Measurements from ENCODE around the gene EDA. TPM values are rescaled to one million over a fixed set of nuclear protein-coding genes. Genes with fewer than 3 reads are reported as not detected.

EDA gene
- total RNA-seq, 2 donors from 2014 or later: 59.0 to 70.6 TPM

- TF ChIP-seq, protein P1, sequence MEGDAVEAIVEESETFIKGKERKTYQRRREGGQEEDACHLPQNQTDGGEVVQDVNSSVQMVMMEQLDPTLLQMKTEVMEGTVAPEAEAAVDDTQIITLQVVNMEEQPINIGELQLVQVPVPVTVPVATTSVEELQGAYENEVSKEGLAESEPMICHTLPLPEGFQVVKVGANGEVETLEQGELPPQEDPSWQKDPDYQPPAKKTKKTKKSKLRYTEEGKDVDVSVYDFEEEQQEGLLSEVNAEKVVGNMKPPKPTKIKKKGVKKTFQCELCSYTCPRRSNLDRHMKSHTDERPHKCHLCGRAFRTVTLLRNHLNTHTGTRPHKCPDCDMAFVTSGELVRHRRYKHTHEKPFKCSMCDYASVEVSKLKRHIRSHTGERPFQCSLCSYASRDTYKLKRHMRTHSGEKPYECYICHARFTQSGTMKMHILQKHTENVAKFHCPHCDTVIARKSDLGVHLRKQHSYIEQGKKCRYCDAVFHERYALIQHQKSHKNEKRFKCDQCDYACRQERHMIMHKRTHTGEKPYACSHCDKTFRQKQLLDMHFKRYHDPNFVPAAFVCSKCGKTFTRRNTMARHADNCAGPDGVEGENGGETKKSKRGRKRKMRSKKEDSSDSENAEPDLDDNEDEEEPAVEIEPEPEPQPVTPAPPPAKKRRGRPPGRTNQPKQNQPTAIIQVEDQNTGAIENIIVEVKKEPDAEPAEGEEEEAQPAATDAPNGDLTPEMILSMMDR (conservative IDR thresholded peaks at IDR 0.05): no peak
- Histone ChIP-seq H3K27me3 (ENCODE audit: control insufficient read depth, insufficient read depth, low read length, poor library complexity, severe bottlenecking) (no peaks in the 10 kb centered on the region), H3K9ac (ENCODE audit: extremely low read depth, low read length, poor library complexity, severe bottlenecking) (no peak overlapping the region), H3K4me1 (ENCODE audit: control insufficient read depth, insufficient read depth, low read length) (peaks cover 5% of the 10 kb centered on the region), H3K4me3 (ENCODE audit: low read length) (no peak overlapping the region), H3K36me3 (ENCODE audit: control insufficient read depth, insufficient read depth, low read length) (peaks cover 20% of the 10 kb centered on the region), H3K27ac (ENCODE audit: low read depth, low read length) (no peak overlapping the region), H3K9me3 (ENCODE audit: control insufficient read depth, low read length) (no peaks in the 10 kb centered on the region)
- Mint-ChIP-seq H3K27ac (no peak overlapping the region), H3K27me3 (ENCODE audit: insufficient read depth) (no peaks in the 10 kb centered on the region), H3K4me1 (no peaks in the 10 kb centered on the region), H3K4me3 (no peak overlapping the region), H3K9me3 (peaks cover 46% of the 10 kb centered on the region), H3K36me3 (ENCODE audit: low read depth) (peaks cover 8% of the 10 kb centered on the region)
- DNase-seq: no peak
- WGBS, 2 experiments (ENCODE audit: insufficient coverage in 1 of 2, insufficient read length in 1 of 2): 100% methylated on average over 1 of the region's 1 CpG
These were observed 410.4 kb downstream of the EDA start for GRCh38 chrX:70026112-70026850.

GRCh38 chrX:70026851-70027200, 410.9 kb downstream of the EDA start:
- Histone ChIP-seq H3K9me3 (ENCODE audit: control insufficient read depth, low read length) (no peaks in the 10 kb centered on the region), H3K9ac (ENCODE audit: extremely low read depth, low read length, poor library complexity, severe bottlenecking) (no peak overlapping the region), H3K4me1 (ENCODE audit: control insufficient read depth, insufficient read depth, low read length) (peaks cover 5% of the 10 kb centered on the region), H3K27me3 (ENCODE audit: control insufficient read depth, insufficient read depth, low read length, poor library complexity, severe bottlenecking) (no peaks in the 10 kb centered on the region), H3K4me3 (ENCODE audit: low read length) (no peak overlapping the region), H3K27ac (ENCODE audit: low read depth, low read length) (no peak overlapping the region), H3K36me3 (ENCODE audit: control insufficient read depth, insufficient read depth, low read length) (peaks cover 25% of the 10 kb centered on the region)
- Mint-ChIP-seq H3K27me3 (ENCODE audit: insufficient read depth) (no peaks in the 10 kb centered on the region), H3K9me3 (peaks cover 52% of the 10 kb centered on the region), H3K36me3 (ENCODE audit: low read depth) (peaks cover 9% of the 10 kb centered on the region), H3K4me1 (no peaks in the 10 kb centered on the region), H3K27ac (no peak overlapping the region), H3K4me3 (no peak overlapping the region)
- TF ChIP-seq, protein P1 (conservative IDR thresholded peaks at IDR 0.05): no peak
- DNase-seq: no peak
- WGBS, 2 experiments (ENCODE audit: insufficient coverage in 1 of 2, insufficient read length in 1 of 2): 96% methylated on average over 4 of the region's 4 CpGs; no CpG with 5 or more reads in 1 of the 2 experiments

DNA sequence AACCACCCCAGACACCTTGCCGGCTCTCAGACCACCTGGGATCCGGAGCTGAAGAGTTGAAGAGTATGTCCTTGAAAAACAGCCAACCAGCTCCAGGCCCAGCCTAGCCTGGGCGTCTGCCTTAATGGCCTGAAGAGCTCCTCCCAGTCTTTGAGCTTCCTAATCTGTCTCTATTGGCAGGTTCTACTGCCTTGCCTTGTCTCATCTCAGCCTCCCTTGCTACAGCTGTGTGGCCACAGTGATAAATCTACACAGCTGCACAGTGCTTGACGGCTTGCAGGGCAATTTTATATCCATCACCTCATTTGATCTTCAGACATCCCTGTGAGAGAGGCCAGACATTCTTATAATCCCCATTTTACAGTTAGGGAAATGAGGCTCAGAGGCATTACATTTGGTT, 413.9 kb downstream of the EDA start:
- Histone ChIP-seq H3K27ac (ENCODE audit: low read depth, low read length) (no peak overlapping the region), H3K4me3 (ENCODE audit: low read length) (no peak overlapping the region), H3K27me3 (ENCODE audit: control insufficient read depth, insufficient read depth, low read length, poor library complexity, severe bottlenecking) (no peaks in the 10 kb centered on the region), H3K4me1 (ENCODE audit: control insufficient read depth, insufficient read depth, low read length) (peaks cover 5% of the 10 kb centered on the region), H3K9ac (ENCODE audit: extremely low read depth, low read length, poor library complexity, severe bottlenecking) (no peak overlapping the region), H3K9me3 (ENCODE audit: control insufficient read depth, low read length) (no peaks in the 10 kb centered on the region), H3K36me3 (ENCODE audit: control insufficient read depth, insufficient read depth, low read length) (peaks cover 30% of the 10 kb centered on the region)
- Mint-ChIP-seq H3K27me3 (ENCODE audit: insufficient read depth) (no peaks in the 10 kb centered on the region), H3K36me3 (ENCODE audit: low read depth) (peaks cover 3% of the 10 kb centered on the region), H3K4me3 (no peak overlapping the region), H3K4me1 (peaks cover 2% of the 10 kb centered on the region), H3K9me3 (peaks cover 61% of the 10 kb centered on the region), H3K27ac (no peak overlapping the region)
- WGBS, 2 experiments (ENCODE audit: insufficient coverage in 1 of 2, insufficient read length in 1 of 2): 81% methylated on average over 4 of the region's 4 CpGs; no CpG with 5 or more reads in 1 of the 2 experiments
- no peak for DNase-seq
- TF ChIP-seq, protein P1 (conservative IDR thresholded peaks at IDR 0.05): no peak
